GM23338 (cell line): Measurements from ENCODE around the gene BICDL2. TPM values are rescaled to one million over a fixed set of nuclear protein-coding genes. Genes with fewer than 3 reads are reported as not detected.

Source experiments
- ATAC-seq: fragments of 200-7000 bp; cut with Tn5 transposase; 3 replicates; pipeline ENCODE4 v1.9.1; 2020
- DNase-seq: peaks from one replicate; pipeline ENCODE4 v3.0.0-alpha.2; 2015; ENCODE audit warnings: low spot score
- H2AFZ ChIP-seq: fragments of 200-600 bp; sonication (generic); 2 replicates; pipeline ENCODE4 v1.8.0; 2016; ENCODE audit warnings: antibody characterized with exemption, mild to moderate bottlenecking, moderate library complexity
- H3F3A ChIP-seq: fragments of 200-600 bp; sonication (generic); replicated peaks from 2 replicates; pipeline ENCODE4 v1.8.0; 2017; ENCODE audit warnings: antibody characterized with exemption, mixed run types, low read depth
- H3K27ac ChIP-seq: fragments of 200-600 bp; sonication (generic); 2 replicates; pipeline ENCODE4 v1.6.1; 2016; ENCODE audit warnings: low read depth
- H3K27me3 ChIP-seq: fragments of 200-600 bp; sonication (generic); 2 replicates; pipeline ENCODE4 v1.8.0; 2016; ENCODE audit warnings: mild to moderate bottlenecking, mixed run types, moderate library complexity; ENCODE audit not compliant: insufficient read depth
- H3K36me3 ChIP-seq: fragments of 200-600 bp; sonication (generic); 2 replicates; pipeline ENCODE4 v1.8.0; 2016; ENCODE audit warnings: mild to moderate bottlenecking; ENCODE audit not compliant: insufficient read depth
- H3K4me1 ChIP-seq: fragments of 200-600 bp; sonication (generic); 2 replicates; pipeline ENCODE4 v1.8.0; 2016; ENCODE audit warnings: mild to moderate bottlenecking, moderate library complexity; ENCODE audit not compliant: insufficient read depth
- H3K4me2 ChIP-seq: fragments of 200-600 bp; sonication (generic); 2 replicates; pipeline ENCODE4 v1.7.1; 2017; ENCODE audit warnings: mixed run types
- H3K4me3 ChIP-seq: fragments of 200-600 bp; sonication (generic); 2 replicates; pipeline ENCODE4 v1.6.1; 2016; ENCODE audit warnings: mixed run types
- H3K79me2 ChIP-seq: fragments of 200-600 bp; sonication (generic); replicated peaks from 2 replicates; pipeline ENCODE4 v1.8.0; 2017; ENCODE audit warnings: mild to moderate bottlenecking; ENCODE audit not compliant: insufficient read depth
- H3K9me2 ChIP-seq: fragments of 200-600 bp; sonication (generic); 2 replicates; pipeline ENCODE4 v1.8.0; 2017; ENCODE audit not compliant: insufficient read depth
- H4K20me1 ChIP-seq: fragments of 200-600 bp; sonication (generic); replicated peaks from 2 replicates; pipeline ENCODE4 v1.8.0; 2017; ENCODE audit warnings: mild to moderate bottlenecking; ENCODE audit not compliant: insufficient read depth
- H3K27ac Mint-ChIP-seq: 2 replicates; pipeline ENCODE4 v1.8.0; 2020; ENCODE audit warnings: inconsistent platforms, mild to moderate bottlenecking, moderate library complexity, mixed read lengths
- H3K27me3 Mint-ChIP-seq: 3 replicates; pipeline ENCODE4 v1.8.0; 2022; ENCODE audit warnings: low read depth, mild to moderate bottlenecking, moderate library complexity, mixed read lengths, inconsistent platforms; ENCODE audit not compliant: insufficient read depth, poor library complexity
- H3K36me3 Mint-ChIP-seq: 3 replicates; pipeline ENCODE4 v1.8.0; 2021; ENCODE audit warnings: low read depth, mild to moderate bottlenecking, inconsistent platforms, moderate library complexity, mixed read lengths
- H3K4me1 Mint-ChIP-seq: 3 replicates; pipeline ENCODE4 v1.8.0; 2020; ENCODE audit warnings: mild to moderate bottlenecking, inconsistent platforms, mixed read lengths
- H3K4me3 Mint-ChIP-seq: 3 replicates; pipeline ENCODE4 v1.8.0; 2021; ENCODE audit warnings: moderate library complexity, mild to moderate bottlenecking, inconsistent platforms, mixed read lengths
- H3K9me3 Mint-ChIP-seq: 3 replicates; pipeline ENCODE4 v1.8.0; 2020; ENCODE audit warnings: moderate library complexity, mild to moderate bottlenecking, inconsistent platforms, mixed read lengths
- CREB1 ChIP-seq: fragments of 250-450 bp; sonication (Bioruptor Pico); IDR thresholded peaks from 2 replicates; pipeline ENCODE4 v1.5.0; 2020; ENCODE audit warnings: low read depth, mild to moderate bottlenecking, moderate library complexity
- CTCF ChIP-seq, 2 experiments: fragments of 200-600 bp in 1 of 2; sonication (generic) in 1 of 2; conservative IDR thresholded peaks; 2 replicates each; pipeline versions ENCODE4 v1.5.1 to v1.6.1; 2016 to 2017; ENCODE audit warnings: antibody characterized with exemption in 2 of 2, low read depth in 2 of 2, mild to moderate bottlenecking in 2 of 2, moderate library complexity in 1 of 2
- ETS1 ChIP-seq: IDR thresholded peaks from 2 replicates; pipeline ENCODE4 v1.6.1; 2016; ENCODE audit warnings: antibody characterized with exemption
- EZH2 ChIP-seq: fragments of 200-600 bp; sonication (generic); IDR thresholded peaks from one replicate; pipeline ENCODE4 v1.8.0; 2017; ENCODE audit warnings: antibody characterized with exemption, mild to moderate bottlenecking, low read depth; ENCODE audit not compliant: unreplicated experiment
- EZH2phosphoT487 ChIP-seq: fragments of 200-600 bp; sonication (generic); IDR thresholded peaks from one replicate; pipeline ENCODE4 v1.8.1; 2018; ENCODE audit warnings: antibody characterized with exemption; ENCODE audit not compliant: unreplicated experiment
- JUNB ChIP-seq: IDR thresholded peaks from one replicate; pipeline ENCODE4 v1.6.1; 2016; ENCODE audit warnings: antibody characterized with exemption; ENCODE audit not compliant: unreplicated experiment
- NANOG ChIP-seq: IDR thresholded peaks from 2 replicates; pipeline ENCODE4 v1.6.1; 2016; ENCODE audit warnings: antibody characterized with exemption, borderline replicate concordance
- POLR2AphosphoS5 ChIP-seq: IDR thresholded peaks from 2 replicates; pipeline ENCODE4 v1.6.1; 2016; ENCODE audit warnings: antibody characterized with exemption, low read depth
- REST ChIP-seq: IDR thresholded peaks from one replicate; pipeline ENCODE4 v1.6.1; 2018; ENCODE audit warnings: antibody characterized with exemption; ENCODE audit not compliant: unreplicated experiment
- STAT1 ChIP-seq: IDR thresholded peaks from one replicate; pipeline ENCODE4 v1.6.1; 2016; ENCODE audit warnings: antibody characterized with exemption; ENCODE audit not compliant: unreplicated experiment
- ZNF114 ChIP-seq: fragments of 250-450 bp; sonication (Bioruptor Pico); IDR thresholded peaks from 2 replicates; pipeline ENCODE4 v1.5.0; 2020; ENCODE audit warnings: mild to moderate bottlenecking, moderate library complexity
- ZNF331 ChIP-seq: fragments of 250-450 bp; sonication (Bioruptor Pico); IDR thresholded peaks from 2 replicates; pipeline ENCODE4 v1.5.0; 2020; ENCODE audit warnings: low read depth, mild to moderate bottlenecking, moderate library complexity
- ZNF462 ChIP-seq: fragments of 250-450 bp; sonication (Bioruptor Pico); IDR thresholded peaks from 2 replicates; pipeline ENCODE4 v1.5.0; 2020; ENCODE audit warnings: mild to moderate bottlenecking, moderate library complexity
- polyA plus RNA-seq: library from polyadenylated mRNA; unstranded; fragments of >200 nt; fragmentation: Nextera tagmentation; extraction: Ambion mirVana; gene quantifications from 2 replicates; pipeline ENCODE4 v1.2.1, GENCODE V29; 2016
- total RNA-seq: library from RNA; depleted of rRNA; stranded (reverse); fragments of >200 nt; shearing (Covaris generic); gene quantifications from 2 replicates; pipeline ENCODE4 v1.2.3, GENCODE V29; 2014

The BICDL2 gene
- total and polyA plus RNA-seq, 2 experiments from 2014 or later: 12.7 to 18.4 TPM

GRCh38 chr16:3017794-3018506 lies 18.8 kb downstream of the BICDL2 start, which contains the start of gene CLDN6:
CLDN6 (minus strand) TSS chr16:3018183; CDS start chr16:3016021, 2,162 bp downstream.
- Mint-ChIP-seq H3K27me3 (peaks cover 49% of the 10 kb centered on the region), H3K9me3 (peaks cover 7% of the 10 kb centered on the region; the same call in 2 of the 3 replicates), H3K36me3 (peaks cover 49% of the 10 kb centered on the region), H3K4me1 (peaks cover 57% of the 10 kb centered on the region), H3K4me3 (peak within 1 kb of the TSS; percentile 95), H3K27ac (peak within 1 kb of the TSS; percentile 99)
- DNase-seq (peak; percentile 98), ATAC-seq (peak; percentile 19)
- H3K79me2 ChIP-seq: peaks cover 39% of the 10 kb centered on the region
- H3K27me3 ChIP-seq: no peaks in the 10 kb centered on the region; the same call in 1 of the 2 replicates
- TF ChIP-seq EZH2phosphoT487: no peak
- TF ChIP-seq JUNB: no peak
- TF ChIP-seq ETS1: peak; percentile 60; the same call in 1 of the 2 replicates
- TF ChIP-seq POLR2AphosphoS5: peak; percentile 100
- no peak for TF ChIP-seq ZNF114 (CRISPR knock-in tag)
- TF ChIP-seq ZNF331 (CRISPR knock-in tag): no peak
- no peak for TF ChIP-seq ZNF462 (CRISPR knock-in tag)
- TF ChIP-seq CTCF (conservative IDR thresholded peaks at IDR 0.05; ENCODE audit: low read depth in 2 of 2): peak; percentile 75 to 94
- no peak for TF ChIP-seq STAT1
- peak; percentile 99 for TF ChIP-seq CREB1
- no peak for TF ChIP-seq REST
- TF ChIP-seq EZH2: no peak
- TF ChIP-seq NANOG: no peak
- H3K9me2 ChIP-seq: no peaks in the 10 kb centered on the region
- H4K20me1 ChIP-seq: peaks cover 36% of the 10 kb centered on the region
- peaks cover 59% of the 10 kb centered on the region for H3F3A ChIP-seq
- no peaks in the 10 kb centered on the region for H3K36me3 ChIP-seq
- peaks cover 62% of the 10 kb centered on the region for H3K4me1 ChIP-seq
- peak within 1 kb of the TSS; percentile 99 for H3K4me3 ChIP-seq
- peak within 1 kb of the TSS; percentile 99 for H3K4me2 ChIP-seq
- H2AFZ ChIP-seq: no peak within 1 kb of the TSS
- peak within 1 kb of the TSS; percentile 99 for H3K27ac ChIP-seq
